Mammary epithelial cell (primary cell): Measurements from ENCODE around the gene STPG3.

Experiments
- EZH2 ChIP-seq: IDR thresholded peaks from 2 replicates; pipeline ENCODE4 v1.6.1; 2012; ENCODE audit warnings: low read length, inconsistent platforms, borderline replicate concordance
- TF ChIP-seq, protein P1 (sequence below), 2 donors: IDR thresholded peaks in 1 of 2; conservative IDR thresholded peaks in 1 of 2; 2 replicates each; pipeline ENCODE4 v1.5.1; 2011 to 2012; ENCODE audit warnings: inconsistent platforms in 2 of 2, low read length in 2 of 2, mild to moderate bottlenecking in 2 of 2, control low read depth in 1 of 2, low read depth in 1 of 2; ENCODE audit not compliant: insufficient read depth in 1 of 2; ENCODE audit errors: extremely low read depth in 1 of 2

DNA sequence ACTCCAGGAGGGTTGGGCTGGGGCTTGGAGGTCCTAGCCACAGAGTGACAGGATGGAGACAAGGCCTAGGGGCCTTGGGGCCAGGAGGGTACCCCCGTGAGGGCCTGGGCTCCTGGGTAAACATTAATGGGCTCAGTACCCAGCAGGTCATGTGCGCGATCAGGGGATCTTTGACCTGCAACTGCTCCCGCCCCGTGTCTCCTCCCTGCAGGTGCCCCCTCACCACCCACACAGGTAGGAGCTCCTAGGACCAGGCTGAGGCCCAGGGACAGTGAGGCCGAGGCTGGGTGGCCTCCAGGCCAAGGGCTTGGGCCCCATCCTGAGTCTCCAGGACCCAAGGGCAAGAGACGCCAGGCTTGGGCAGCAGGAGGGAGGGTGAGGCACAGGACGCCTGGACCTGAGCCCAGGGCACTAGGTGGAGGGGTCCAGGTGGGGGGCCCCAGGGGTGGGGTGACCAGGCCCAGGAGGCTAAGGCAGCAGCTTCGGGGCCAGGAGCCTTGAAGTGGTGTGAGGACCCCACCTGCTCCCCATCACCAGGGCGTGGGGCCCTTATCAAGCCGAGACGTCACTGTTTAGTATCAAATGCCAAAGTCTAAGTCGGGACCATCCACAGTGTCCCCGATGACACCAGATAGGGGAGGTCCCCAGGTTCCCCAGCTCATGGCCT lies 20.2 kb upstream of the STPG3 start, which contains the start of gene SLC34A3:
- no peak for TF ChIP-seq EZH2
- TF ChIP-seq, protein P1, sequence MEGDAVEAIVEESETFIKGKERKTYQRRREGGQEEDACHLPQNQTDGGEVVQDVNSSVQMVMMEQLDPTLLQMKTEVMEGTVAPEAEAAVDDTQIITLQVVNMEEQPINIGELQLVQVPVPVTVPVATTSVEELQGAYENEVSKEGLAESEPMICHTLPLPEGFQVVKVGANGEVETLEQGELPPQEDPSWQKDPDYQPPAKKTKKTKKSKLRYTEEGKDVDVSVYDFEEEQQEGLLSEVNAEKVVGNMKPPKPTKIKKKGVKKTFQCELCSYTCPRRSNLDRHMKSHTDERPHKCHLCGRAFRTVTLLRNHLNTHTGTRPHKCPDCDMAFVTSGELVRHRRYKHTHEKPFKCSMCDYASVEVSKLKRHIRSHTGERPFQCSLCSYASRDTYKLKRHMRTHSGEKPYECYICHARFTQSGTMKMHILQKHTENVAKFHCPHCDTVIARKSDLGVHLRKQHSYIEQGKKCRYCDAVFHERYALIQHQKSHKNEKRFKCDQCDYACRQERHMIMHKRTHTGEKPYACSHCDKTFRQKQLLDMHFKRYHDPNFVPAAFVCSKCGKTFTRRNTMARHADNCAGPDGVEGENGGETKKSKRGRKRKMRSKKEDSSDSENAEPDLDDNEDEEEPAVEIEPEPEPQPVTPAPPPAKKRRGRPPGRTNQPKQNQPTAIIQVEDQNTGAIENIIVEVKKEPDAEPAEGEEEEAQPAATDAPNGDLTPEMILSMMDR (conservative IDR thresholded peaks at IDR 0.05 in 1 of 2, IDR thresholded peaks at IDR 0.05 in 1 of 2; ENCODE audit: extremely low read depth in 1 of 2, insufficient read depth in 1 of 2, low read depth in 1 of 2, low read length in 2 of 2): no peak
